PFSK-1 (cell line): ENCODE data around the gene ADARB1.

Experiments used
- FOXP2 ChIP-seq: optimal IDR thresholded peaks from 2 replicates; pipeline ENCODE3; 2011; ENCODE audit warnings: borderline replicate concordance, control low read depth, inconsistent platforms; ENCODE audit not compliant: insufficient read depth; ENCODE audit errors: extremely low read length, extremely low read depth
- POLR2AphosphoS5 ChIP-seq: IDR thresholded peaks from 2 replicates; pipeline ENCODE4 v1.6.1; 2012; ENCODE audit warnings: low read depth, mild to moderate bottlenecking, control low read depth, low read length, moderate library complexity
- SIN3A ChIP-seq: IDR thresholded peaks from 2 replicates; pipeline ENCODE4 v1.6.1; 2012; ENCODE audit warnings: mild to moderate bottlenecking, low read length, moderate library complexity, borderline replicate concordance; ENCODE audit not compliant: insufficient read depth
- TAF1 ChIP-seq: IDR thresholded peaks from 2 replicates; pipeline ENCODE4 v1.6.1; 2012; ENCODE audit warnings: low read length, control low read depth, borderline replicate concordance; ENCODE audit not compliant: insufficient read depth
- TF ChIP-seq, protein P1 (sequence below), 2 experiments: IDR thresholded peaks; 2 replicates each; pipeline versions ENCODE4 v1.6.1 to v1.8.0; 2011 to 2012; ENCODE audit warnings: low read depth in 2 of 2, low read length in 2 of 2, control low read depth in 1 of 2, inconsistent platforms in 1 of 2, mild to moderate bottlenecking in 1 of 2, moderate library complexity in 1 of 2; ENCODE audit not compliant: insufficient read depth in 1 of 2

ADARB1 gene

GRCh38 chr21:45110873-45111624, 36.7 kb downstream of the ADARB1 start:
- no peak for TF ChIP-seq SIN3A
- TF ChIP-seq POLR2AphosphoS5 = no peak
- TF ChIP-seq TAF1 = no peak
- TF ChIP-seq, protein P1, sequence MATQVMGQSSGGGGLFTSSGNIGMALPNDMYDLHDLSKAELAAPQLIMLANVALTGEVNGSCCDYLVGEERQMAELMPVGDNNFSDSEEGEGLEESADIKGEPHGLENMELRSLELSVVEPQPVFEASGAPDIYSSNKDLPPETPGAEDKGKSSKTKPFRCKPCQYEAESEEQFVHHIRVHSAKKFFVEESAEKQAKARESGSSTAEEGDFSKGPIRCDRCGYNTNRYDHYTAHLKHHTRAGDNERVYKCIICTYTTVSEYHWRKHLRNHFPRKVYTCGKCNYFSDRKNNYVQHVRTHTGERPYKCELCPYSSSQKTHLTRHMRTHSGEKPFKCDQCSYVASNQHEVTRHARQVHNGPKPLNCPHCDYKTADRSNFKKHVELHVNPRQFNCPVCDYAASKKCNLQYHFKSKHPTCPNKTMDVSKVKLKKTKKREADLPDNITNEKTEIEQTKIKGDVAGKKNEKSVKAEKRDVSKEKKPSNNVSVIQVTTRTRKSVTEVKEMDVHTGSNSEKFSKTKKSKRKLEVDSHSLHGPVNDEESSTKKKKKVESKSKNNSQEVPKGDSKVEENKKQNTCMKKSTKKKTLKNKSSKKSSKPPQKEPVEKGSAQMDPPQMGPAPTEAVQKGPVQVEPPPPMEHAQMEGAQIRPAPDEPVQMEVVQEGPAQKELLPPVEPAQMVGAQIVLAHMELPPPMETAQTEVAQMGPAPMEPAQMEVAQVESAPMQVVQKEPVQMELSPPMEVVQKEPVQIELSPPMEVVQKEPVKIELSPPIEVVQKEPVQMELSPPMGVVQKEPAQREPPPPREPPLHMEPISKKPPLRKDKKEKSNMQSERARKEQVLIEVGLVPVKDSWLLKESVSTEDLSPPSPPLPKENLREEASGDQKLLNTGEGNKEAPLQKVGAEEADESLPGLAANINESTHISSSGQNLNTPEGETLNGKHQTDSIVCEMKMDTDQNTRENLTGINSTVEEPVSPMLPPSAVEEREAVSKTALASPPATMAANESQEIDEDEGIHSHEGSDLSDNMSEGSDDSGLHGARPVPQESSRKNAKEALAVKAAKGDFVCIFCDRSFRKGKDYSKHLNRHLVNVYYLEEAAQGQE (IDR thresholded peaks at IDR 0.05; ENCODE audit: insufficient read depth in 1 of 2, low read depth in 2 of 2, low read length in 2 of 2) = no peak
- no peak for TF ChIP-seq FOXP2

- TF ChIP-seq FOXP2 = no peak
These were observed 37.3 kb downstream of the ADARB1 start for GRCh38 chr21:45111703-45112102.

DNA sequence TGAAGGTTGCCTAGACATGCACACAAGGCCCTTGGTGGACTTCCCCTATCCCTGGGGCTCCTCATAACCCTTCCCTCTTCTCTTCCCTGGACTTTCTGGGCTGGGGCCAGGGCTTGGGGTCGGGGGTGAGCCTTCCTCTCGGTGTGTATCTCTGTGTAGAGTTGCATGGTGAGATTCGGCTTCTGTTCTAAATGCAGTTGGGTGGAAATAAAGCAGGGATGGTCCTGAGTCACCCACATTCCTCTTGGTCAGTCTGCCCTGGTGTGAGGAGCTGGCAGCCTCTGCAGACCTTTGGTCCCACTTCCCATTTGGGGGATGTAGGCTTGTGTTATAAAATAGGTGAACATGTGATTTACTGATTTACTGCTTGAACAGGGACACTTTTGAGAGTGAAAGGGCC, 38.0 kb downstream of the ADARB1 start:
- TF ChIP-seq TAF1 (no peak), POLR2AphosphoS5 (no peak), SIN3A (no peak), FOXP2 (no peak)
- TF ChIP-seq, protein P1 (IDR thresholded peaks at IDR 0.05; ENCODE audit: insufficient read depth in 1 of 2, low read depth in 2 of 2, low read length in 2 of 2) = no peak

- TF ChIP-seq, protein P1 (IDR thresholded peaks at IDR 0.05; ENCODE audit: insufficient read depth in 1 of 2, low read depth in 2 of 2, low read length in 2 of 2) = no peak
- TF ChIP-seq SIN3A = no peak
These were observed 39.2 kb downstream of the ADARB1 start for GRCh38 chr21:45113543-45113942.

- TF ChIP-seq POLR2AphosphoS5 (no peak), SIN3A (no peak), FOXP2 (no peak), TAF1 (no peak)
- TF ChIP-seq, protein P1 (IDR thresholded peaks at IDR 0.05; ENCODE audit: insufficient read depth in 1 of 2, low read depth in 2 of 2, low read length in 2 of 2) = no peak
These were observed 39.7 kb downstream of the ADARB1 start for GRCh38 chr21:45114072-45114471.
